Cardiac fibroblast (primary cell): ENCODE measurements around the gene NOVA2.

Experiments
- DNase-seq, 2 donors: peaks; one replicate each; pipeline versions ENCODE4 v3.0.0 to v3.0.0-alpha.2; 2010; ENCODE audit warnings: low read depth in 2 of 2
- H3K4me3 ChIP-seq, 2 donors: replicated peaks in 1 of 2; 1 replicate in 1 of 2; 2 replicates in 1 of 2; pipeline ENCODE4 v1.5.1; 2011; ENCODE audit warnings: low read depth in 2 of 2, low read length in 2 of 2, mild to moderate bottlenecking in 2 of 2, moderate library complexity in 1 of 2
- CTCF ChIP-seq: IDR thresholded peaks from one replicate; pipeline ENCODE4 v1.5.1; 2011; ENCODE audit warnings: low read depth, mild to moderate bottlenecking, low read length, inconsistent platforms

The NOVA2 gene

GRCh38 chr19:45972947-45973540, 621 bp downstream of the NOVA2 start:
- H3K4me3 ChIP-seq: peak overlapping the region; percentile 39
- DNase-seq: no peak
- TF ChIP-seq CTCF: no peak

- H3K4me3 ChIP-seq: peak overlapping the region; percentile 39
- no peak for DNase-seq
- TF ChIP-seq CTCF: no peak
These were observed 1.4 kb downstream of the NOVA2 start for GRCh38 chr19:45972081-45972946.

GRCh38 chr19:45971260-45971902, 2.3 kb downstream of the NOVA2 start:
- no peak for DNase-seq
- TF ChIP-seq CTCF: no peak
- no peak overlapping the region for H3K4me3 ChIP-seq

GRCh38 chr19:45969676-45970075, 4.0 kb downstream of the NOVA2 start:
- no peak for DNase-seq
- no peak overlapping the region for H3K4me3 ChIP-seq
- no peak for TF ChIP-seq CTCF

- no peak for TF ChIP-seq CTCF
- H3K4me3 ChIP-seq: no peak overlapping the region
- DNase-seq: no peak
These were observed 5.0 kb downstream of the NOVA2 start for GRCh38 chr19:45968626-45969025.

- H3K4me3 ChIP-seq: no peak overlapping the region
- TF ChIP-seq CTCF: no peak
- no peak for DNase-seq
These were observed 6.4 kb downstream of the NOVA2 start for GRCh38 chr19:45967246-45967645.
